DMS114 treated with DMSO at 0.1 percent for 48 hours (cell line): Measurements from ENCODE around the gene PRAC1.

Source experiments
- DNase-seq: peaks from one replicate; lab custom pipeline; 2025; ENCODE audit not compliant: unreplicated experiment; lab: John Stamatoyannopoulos, UW

Gene PRAC1

DNA sequence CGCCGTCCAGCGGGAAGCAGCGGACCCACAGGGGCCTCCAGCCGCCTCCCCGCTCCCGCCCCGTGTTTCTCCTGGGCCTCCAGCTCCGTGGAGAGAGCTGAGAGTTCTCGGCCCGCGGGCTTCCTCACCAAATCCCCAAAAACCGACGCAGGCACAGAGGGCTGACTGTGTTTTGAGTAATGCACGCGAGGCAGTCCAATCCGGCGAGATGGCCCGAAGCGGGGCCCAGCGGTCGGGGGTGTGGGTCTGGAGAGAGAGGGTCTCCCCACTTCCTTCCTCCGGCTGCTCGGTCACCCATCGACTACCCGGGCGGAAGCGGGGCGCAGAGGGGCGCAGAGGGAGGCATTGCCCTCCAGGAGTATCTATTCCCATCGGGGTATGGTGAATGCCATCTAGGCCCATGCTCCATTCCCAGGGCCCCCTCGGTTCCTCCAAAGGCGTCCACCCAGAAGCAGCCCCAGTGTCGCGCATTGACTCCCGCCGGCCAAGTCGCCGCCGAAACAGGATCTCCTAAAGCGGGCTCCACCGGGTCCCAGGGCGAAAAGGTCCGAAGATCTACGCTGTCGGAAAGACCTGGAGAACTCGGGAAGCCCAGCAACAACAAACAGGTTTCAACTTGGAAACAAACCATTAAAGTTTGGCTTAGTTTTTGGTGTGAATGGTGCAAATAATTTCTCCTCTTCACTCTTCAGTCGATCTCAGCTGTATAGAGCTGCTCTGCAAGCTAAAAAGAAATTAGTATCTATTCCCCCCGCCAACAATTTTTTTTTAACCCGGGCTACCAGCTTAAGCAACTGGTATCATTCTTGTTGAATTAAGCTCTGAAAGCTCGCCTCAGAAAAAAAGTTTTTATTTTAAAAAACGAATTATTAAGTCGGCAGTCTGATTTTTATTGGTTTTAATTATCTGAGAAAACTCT, 25.4 kb upstream of the PRAC1 start:
- no peak for DNase-seq

DNA sequence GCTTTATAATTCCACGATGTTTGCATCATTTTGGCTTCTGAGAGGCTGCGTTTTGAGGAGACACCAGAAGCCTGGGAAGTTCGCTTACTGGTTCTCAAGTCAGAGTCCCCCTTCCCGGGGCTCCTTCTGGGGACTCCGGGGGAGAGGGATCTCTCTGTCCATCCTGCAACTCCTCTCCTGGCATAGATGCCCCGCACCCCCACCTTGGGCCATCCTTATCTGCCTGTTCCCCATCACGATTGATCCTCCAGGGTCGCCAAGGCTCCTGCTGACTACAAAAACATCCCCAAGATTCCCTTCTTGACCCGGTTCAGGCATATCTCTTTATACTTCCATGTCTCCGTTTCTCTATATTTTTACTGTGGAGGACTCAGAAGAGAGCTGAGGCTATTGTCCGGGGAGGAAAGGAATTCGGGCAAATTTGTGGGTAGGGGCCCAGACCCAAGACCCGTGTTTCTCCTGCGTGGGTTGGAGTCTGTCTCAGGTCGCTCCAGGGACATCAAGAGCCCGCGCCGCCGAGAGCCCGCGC, 24.7 kb upstream of the PRAC1 start:
- DNase-seq = no peak

DNA sequence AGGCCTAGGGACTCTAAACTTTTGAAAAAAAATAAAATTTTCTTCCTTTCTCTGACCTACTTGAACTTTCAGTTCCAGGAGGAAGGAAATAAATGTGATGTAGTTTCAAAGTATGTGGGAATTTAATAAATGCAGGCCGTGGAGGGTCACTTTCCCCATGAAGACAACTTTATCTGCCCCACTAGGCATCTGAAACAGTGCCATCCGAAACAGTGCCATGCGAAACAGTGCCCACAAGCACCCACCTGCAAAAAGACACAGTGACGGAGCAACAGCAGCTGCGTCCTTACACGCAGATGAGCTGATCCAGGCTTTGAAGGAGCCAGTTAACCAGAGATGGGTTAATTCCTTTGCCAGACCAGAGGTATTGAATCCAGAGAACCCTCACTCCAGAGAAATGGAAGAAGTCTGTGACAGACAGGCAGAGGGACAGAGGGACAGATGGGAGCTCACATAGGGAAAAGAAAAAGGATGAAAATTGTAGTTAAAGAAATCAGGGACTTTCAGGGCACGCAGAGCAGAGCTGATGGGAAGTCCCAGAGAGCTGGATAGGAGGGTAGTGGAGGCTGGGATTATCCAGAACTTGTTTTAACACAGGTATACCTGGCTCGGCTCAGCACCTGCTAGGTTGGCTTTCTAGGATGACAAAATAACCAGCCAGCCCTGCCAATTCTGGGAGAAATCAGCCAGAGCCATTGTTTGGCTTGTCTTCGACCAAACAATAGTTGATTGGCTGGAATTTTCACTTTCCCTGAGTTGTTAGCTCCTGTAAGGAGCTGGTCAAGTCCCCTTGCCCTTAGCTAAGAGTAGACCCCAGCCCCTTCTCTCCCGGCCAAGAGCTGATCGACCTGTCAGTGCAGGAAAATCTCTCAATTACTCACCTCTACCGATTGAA, 23.3 kb upstream of the PRAC1 start:
- no peak for DNase-seq

DNA sequence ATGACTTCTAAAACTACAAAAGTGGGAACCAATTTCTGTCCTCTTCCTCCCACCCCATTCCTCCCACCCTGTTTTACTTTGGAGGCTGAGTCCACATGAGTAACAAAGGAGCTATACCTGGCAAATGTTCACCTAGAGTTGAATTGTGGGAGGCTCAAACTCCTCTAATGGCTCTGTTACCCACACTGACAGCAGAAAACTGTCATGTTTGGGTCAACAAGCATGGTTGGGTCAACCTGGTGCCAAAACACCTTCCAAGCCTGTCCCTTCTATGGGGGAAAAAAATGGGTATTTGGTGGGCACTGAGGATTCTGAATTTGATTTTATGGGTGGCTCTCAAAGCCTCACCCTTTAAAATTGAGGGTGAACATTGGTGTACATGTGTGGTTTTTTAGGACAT, 18.2 kb upstream of the PRAC1 start:
- no peak for DNase-seq

DNA sequence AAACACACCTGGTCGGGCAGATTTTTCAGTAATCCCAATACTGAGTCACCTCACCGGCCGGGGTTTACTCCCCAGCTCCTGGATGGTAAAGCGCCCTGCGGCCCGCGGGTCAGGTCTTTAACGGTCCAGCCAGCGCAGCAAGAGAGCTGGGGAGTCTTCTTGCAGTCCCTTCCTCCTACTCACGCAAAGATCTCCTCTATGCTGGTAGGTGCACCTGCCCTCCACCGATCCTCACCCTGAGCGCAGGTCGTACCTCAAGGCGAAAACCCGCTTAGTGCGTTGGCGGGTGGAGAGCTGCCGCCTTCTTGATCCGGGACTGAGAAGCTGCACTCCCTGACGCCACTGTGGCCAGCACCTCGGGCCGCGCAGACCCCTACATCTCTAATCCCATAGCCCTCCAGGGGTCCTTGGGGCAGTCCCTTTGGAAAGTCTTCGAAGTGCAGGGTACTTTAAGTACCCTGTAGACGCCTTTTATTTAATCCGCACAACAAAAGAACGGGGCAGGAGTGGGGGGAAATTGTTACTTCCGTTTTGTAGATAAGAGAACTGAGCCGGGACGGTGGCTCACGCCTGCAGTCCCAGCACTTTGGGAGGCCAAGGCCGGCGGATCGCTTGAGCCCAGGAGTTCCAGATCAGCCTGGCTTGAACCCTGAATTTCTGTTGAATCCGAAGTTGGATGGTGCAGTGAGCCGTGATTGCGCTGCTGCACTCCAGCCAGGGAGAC, 16.6 kb upstream of the PRAC1 start:
- no peak for DNase-seq

DNA sequence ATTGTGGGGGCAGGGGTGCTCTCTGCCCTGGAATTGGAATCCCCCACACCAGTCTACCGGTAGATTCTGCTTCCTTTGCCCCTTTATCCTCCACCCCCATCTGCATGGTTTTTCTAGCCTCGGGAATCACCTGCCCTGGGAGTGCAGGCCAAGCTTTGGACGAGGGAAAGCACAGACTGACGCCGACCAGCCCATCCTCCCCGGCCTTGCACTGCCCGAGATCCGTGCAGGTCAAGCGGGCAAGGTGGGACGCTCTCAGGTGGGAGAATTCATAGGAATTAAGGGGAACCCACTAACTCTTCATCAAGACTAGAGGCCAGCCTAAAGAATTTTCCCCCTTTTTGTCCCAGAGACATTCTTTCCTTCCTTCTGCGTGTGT, 16.1 kb upstream of the PRAC1 start:
- no peak for DNase-seq

DNA sequence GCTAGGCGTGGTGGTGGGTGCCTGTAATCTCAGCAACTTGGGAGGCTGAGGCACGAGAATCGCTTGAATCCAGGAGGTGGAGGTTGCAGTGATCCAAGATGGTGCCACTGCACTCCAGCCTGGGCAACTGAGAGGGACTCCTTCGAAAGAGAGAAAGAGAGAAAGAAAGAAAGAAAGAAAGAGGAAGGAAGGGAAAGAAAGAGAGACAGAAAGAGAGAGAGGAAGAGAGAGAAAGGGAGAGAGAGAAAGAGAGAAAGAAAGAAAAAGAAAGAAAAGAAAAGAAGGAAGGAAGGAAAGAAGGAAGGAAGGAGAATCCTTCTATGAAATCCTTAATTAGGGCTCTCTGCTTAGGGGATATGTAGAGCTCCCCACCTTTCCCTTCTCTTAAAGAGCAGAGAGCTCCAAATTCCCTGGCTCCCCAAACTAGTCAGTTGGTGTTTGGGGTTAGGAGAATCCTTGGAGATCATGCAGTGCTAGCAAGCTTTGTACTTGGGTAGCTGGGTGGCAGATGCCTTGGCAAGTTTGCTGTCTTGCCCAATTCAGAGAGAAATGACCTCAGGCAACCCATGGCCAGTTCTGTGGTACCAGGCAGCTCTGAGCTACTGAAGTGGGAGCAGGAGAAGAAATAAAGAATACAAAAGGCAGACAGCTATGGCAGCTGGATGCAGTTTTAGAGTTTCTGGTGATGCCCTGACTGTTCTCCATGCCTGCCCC, 15.2 kb upstream of the PRAC1 start:
- DNase-seq = no peak

DNA sequence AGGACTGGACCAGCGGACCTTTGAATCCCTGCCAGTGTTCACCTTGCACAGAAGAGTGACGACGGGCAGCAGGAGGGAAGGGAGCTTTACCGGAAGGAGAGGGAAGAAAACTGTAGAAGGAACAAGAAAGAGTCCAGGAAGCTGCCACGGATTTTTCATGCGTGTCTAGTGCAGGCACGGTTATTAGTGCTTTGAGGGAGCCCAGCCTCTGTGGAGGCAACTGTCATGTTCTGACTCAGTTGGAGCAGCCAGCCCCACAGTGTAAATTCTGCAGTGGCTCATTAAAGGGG, 12.7 kb upstream of the PRAC1 start:
- DNase-seq = no peak

DNA sequence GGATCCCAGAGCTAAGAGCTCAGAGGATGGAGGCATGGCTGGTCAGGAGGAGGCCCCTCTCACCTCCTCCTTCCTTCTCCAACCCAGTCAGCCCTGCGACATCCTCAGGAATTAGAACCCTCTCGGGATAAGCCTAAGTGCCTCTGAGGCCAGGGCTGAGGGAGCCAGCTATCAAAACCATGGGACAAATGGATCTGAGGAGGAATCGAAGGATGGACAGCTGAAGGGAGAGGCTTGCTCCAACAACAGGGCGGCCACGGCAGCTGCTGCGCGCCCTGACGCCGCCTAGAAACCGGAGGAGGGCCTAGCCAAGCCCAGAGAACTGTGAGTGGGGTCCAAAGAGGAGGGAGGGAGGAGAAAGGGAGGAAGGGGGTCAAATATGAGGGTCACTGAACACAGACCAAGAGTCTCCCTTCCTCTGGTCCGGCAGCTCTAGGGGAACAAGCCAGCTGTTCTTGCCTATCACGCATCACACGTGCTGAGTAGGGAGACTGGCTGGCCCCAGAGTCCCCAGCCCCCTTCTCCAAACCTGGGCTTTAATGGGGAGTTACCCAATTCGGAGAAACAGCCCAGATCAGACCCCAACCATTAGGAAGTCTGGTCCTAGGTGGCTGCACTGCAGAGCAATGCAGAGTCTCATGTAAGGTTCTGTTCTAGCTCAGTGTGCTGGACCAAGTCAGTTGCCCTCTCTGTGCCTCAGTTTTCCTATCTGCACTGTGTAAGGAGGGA, 12.2 kb upstream of the PRAC1 start:
- no peak for DNase-seq

DNA sequence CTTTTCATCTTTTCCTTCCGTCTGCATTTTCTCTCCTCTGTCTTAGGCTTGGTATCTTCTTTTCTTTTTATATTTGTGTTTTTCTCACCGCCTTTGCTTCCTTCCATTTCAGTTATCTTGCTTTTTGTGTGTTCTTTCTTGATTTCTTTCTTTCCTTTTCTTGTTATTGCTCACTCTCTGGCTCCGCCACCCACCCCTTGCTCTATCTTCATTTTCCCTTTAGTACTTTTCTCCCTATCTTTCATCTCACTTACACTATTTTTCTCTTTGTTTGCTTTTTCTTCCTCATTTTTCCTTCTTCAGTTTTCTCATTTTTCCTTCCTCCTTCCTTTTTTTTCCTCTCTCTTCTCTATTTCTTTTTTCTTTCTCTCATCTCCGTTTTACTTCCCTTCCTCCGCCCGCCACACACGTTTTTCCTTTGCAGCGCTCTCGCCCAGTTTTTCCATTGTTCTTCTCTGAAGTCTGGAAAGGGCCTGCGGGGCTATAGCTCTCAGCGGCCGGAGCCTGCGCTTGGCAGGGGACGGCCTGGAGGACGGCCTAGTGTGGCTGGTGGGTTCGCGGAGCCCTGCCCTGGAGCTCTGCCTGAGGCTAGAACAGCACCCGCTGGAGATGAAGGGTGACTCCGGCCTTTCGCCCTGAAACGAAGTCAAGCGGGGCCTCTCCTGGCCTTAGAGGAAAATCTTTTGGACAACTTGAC, 11.5 kb upstream of the PRAC1 start:
- no peak for DNase-seq

DNA sequence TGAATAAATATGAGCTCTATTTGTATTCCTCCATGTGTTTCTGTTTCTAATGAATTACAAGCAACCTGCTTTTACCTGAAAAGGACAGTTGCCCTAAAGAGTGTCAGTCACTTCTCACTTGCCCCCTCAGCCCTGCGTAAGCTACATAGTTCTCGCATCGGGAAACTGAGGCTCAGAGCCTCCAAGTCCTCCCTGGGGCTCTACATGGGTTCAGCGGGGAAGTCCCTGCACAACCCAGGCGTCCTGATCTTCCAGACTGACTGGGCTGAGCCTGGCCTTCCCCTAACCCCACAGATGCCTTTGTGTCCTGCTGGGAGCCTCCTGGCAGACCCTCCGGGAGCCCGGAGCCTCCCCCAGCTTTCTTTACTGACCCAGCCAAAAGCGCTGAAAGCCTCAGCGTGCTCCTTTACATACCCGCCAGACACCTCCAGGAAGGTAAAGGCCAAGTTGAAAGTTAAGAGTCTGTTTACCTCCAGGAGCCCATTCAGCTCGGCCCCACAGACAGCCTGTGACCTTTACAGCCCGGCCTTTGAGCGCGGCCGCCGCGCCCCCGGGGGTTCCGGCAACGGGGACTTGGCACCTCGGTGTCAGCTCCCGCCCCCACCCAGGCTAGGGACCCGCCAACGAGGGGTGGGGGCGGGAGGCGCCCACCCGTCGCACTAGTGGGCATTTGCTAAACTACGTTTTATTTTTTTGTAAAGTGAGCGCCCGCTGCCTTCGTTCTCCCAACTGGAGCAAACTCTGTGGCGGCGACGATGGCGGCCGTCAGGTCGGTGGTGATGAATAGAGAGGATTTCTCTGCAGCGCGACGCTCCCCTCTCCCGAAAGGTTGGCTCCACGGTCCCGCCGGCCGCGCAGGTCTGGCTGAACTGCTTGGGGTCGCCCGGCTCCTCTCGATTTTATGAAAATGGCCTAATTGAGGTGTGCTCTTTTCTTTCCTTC, 10.6 kb upstream of the PRAC1 start:
- no peak for DNase-seq

DNA sequence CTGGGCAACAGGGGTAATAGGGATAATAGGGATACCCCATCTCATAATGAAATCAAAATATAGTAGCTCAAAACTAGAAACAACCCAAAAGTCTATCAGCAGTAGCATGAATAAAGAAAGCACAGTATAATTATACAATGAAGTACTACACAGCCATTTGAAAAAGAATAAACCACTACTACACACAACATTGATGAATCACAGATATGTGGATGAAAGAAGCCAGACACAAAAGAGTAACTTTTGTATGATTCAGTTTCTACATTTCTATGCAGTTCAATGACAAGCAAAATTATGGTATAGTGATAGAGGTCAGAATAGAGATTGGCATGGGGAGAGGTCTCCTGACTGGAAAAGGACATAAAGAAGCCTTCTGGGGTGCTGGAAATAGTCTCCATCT, 9.0 kb upstream of the PRAC1 start:
- DNase-seq = no peak

DNA sequence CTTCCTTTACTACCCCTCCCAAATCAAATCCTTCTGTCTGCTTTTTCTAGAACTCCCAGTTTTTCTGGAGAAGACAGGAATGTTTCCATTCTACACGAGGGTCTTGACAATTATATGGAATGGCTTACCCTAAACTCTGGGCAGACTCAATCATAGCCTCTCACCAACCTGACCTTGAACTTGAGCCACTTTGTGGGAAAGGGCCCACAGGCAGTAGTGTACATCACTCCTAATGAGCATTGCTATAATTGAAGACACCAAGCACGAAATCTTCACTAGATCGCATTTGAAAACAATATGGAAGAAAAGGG, 7.9 kb upstream of the PRAC1 start:
- DNase-seq = no peak

DNA sequence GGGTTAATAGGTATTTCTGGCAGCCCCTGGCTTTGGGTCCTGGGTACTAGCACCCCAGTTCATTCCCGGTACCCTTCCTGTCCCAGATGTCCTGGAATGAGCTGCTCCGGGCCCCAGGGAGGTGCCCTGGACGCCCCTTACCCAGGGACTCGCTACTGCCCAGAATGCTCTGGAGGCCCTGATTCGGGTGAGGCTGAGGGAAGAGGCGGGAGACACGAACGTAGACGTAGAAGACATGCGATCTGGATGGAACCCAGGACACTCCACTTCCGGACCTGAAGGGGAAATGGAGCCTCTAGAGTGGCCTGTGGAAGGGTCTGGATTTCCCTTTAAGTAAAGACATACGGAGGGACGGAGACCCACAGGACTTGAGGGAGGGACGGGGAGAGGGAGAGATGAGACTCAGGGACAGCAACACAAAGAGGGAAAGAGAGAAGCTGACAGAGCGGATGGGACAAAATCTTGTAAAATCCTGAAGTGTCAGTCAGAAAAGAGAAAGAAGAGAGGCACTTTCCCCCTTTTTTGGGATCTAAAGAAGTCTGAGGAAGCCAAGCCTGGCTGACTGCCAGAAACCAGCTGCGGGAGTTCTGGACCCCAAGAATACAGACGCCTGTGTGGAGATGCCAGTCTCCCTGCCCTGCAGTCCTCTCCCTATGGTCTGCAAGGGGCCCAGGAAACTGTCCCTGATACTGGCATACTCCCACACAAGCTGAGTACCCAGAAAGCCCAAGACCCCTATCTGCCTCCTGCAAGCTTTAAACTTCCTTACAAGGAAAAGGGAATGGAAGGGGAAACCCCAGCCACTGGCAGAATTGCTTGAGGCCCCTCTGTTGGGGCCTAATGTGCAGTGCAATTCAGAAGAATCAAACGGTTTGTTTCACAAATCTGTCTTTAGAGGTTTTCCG, 7.3 kb upstream of the PRAC1 start:
- no peak for DNase-seq

DNA sequence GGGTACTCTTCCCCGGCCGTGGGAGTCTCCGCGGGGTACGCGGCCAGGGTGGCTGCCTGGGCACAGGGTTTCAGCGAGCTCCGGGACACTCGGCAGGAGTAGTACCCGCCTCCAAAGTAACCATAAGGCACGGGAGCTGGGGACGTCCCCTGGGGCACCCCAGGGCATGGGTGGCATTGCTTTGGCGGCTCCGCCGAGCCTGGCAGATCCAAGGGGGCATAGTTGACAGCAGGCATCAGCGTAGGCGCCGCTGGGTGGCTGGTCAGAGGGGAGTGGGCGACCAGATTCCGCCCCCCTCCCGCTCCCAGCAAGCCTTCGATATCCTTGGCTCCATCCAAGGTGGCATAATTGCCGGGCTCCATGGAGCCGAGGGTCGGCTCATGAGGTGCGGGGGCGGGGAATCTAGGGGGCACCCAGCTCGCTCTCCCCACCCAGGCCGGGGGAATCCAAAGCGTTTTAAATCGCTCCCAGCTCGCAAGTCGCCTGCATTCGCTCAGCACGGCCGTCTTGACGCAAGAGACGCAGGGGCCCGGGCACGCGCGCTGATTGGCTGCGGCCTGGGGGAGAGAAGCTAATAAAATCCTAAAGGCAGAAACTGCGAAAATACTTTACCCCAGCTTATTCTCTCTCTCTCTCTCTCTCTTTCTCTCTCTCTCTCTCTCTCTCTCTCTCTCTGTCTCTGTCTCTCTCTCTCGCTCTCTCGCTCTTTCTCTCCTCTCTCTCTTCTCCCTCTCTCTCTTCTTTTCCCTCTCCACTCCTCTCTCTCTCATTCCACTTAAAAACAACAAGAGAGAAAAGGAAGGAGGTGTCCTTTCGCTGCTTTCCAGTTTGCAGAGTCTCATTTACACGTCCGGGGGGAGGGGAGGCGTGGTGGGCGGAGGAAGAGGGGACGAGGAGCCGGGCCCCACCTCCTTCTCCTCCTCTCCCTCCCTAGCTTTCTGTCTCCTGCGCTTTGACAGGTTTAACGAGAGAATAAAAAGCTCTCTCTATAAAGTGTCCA, 6.2 kb upstream of the PRAC1 start, which contains the start of gene HOXB13:
TSS of gene HOXB13 (minus strand) at position 519 of the 1,000 bp plus-strand sequence. CDS start at position 362, 157 bp downstream.
- peak; percentile 40 for DNase-seq
